GM12801 (cell line): ENCODE measurements around the gene GUCA1A.

Source experiments
- CTCF ChIP-seq: IDR thresholded peaks from one replicate; pipeline ENCODE4 v1.5.1; 2011; ENCODE audit warnings: control low read depth; ENCODE audit not compliant: insufficient read length; ENCODE audit errors: extremely low read depth

Gene GUCA1A

GRCh38 chr6:42166444-42167141 is 6.6 kb upstream of the GUCA1A start:
- TF ChIP-seq CTCF = peak; percentile 73

- TF ChIP-seq CTCF = no peak
These were observed 4.5 kb upstream of the GUCA1A start for GRCh38 chr6:42168650-42169049.

- no peak for TF ChIP-seq CTCF
These were observed 1.2 kb upstream of the GUCA1A start for GRCh38 chr6:42171813-42172581.

- TF ChIP-seq CTCF = no peak
These were observed 2.7 kb downstream of the GUCA1A start for GRCh38 chr6:42175860-42176259.

- no peak for TF ChIP-seq CTCF
These were observed 3.8 kb downstream of the GUCA1A start for GRCh38 chr6:42176981-42177380.

- no peak for TF ChIP-seq CTCF
These were observed 4.6 kb downstream of the GUCA1A start for GRCh38 chr6:42177514-42178364.
